ENCODE data around the gene DRD4.
"Not testable (repeated sequence)": the region's sequence is repeated elsewhere in the genome, so short reads cannot be mapped to it uniquely, and the experiment has no call there.

DRD4 gene

GRCh38 chr11:645536-645935 lies 8.5 kb downstream of the DRD4 start:
- DNase-seq = no peak

- no peak for DNase-seq
These were observed 9.1 kb downstream of the DRD4 start for GRCh38 chr11:646214-646613.

- not testable (repeated sequence) for DNase-seq
These were observed 10.6 kb downstream of the DRD4 start for GRCh38 chr11:647672-648158.

- DNase-seq = no peak
These were observed 13.4 kb downstream of the DRD4 start for GRCh38 chr11:650482-650881.

GRCh38 chr11:653136-653535 lies 16.1 kb downstream of the DRD4 start:
- DNase-seq = not testable (repeated sequence)

GRCh38 chr11:653837-654236 lies 16.8 kb downstream of the DRD4 start:
- no peak for DNase-seq

GRCh38 chr11:654444-654843 lies 17.4 kb downstream of the DRD4 start:
- not testable (repeated sequence) for DNase-seq

GRCh38 chr11:655036-655726 lies 18.1 kb downstream of the DRD4 start:
- no peak for DNase-seq

GRCh38 chr11:656426-656825 lies 19.4 kb downstream of the DRD4 start:
- DNase-seq = no peak

GRCh38 chr11:656866-657265 lies 19.8 kb downstream of the DRD4 start:
- DNase-seq = no peak

- no peak for DNase-seq
These were observed 20.6 kb downstream of the DRD4 start for GRCh38 chr11:657691-658126.

- DNase-seq = no peak
These were observed 22.5 kb downstream of the DRD4 start for GRCh38 chr11:659532-660085.

- DNase-seq = no peak
These were observed 23.2 kb downstream of the DRD4 start for GRCh38 chr11:660281-660680.

GRCh38 chr11:660681-661444 lies 23.8 kb downstream of the DRD4 start:
- no peak for DNase-seq

- DNase-seq = no peak
These were observed 25.7 kb downstream of the DRD4 start for GRCh38 chr11:662689-663274.

GRCh38 chr11:665062-665703 lies 28.1 kb downstream of the DRD4 start:
- no peak for DNase-seq

GRCh38 chr11:665704-666281 lies 28.7 kb downstream of the DRD4 start:
- no peak for DNase-seq

- DNase-seq = no peak
These were observed 36.8 kb downstream of the DRD4 start for GRCh38 chr11:673866-674265.

GRCh38 chr11:674406-674805 lies 37.3 kb downstream of the DRD4 start:
- no peak for DNase-seq

- no peak for DNase-seq
These were observed 41.2 kb downstream of the DRD4 start for GRCh38 chr11:678297-678696.

GRCh38 chr11:679271-680207 lies 42.5 kb downstream of the DRD4 start:
- DNase-seq = no peak

GRCh38 chr11:680476-680875 lies 43.4 kb downstream of the DRD4 start:
- DNase-seq = no peak
